HEK293T (cell line): ENCODE measurements around the gene HNRNPA0.

Experiments
- CTCF ChIA-PET: fragments of 350-600 bp; formaldehyde crosslinking; extraction: SDS; loops from one replicate; lab custom pipeline; 2021; ENCODE audit warnings: antibody characterized with exemption, inconsistent platforms; lab: Yijun Ruan, JAX
- POLR2A ChIA-PET: fragments of 350-600 bp; formaldehyde crosslinking; extraction: SDS; loops from one replicate; lab custom pipeline; 2020; ENCODE audit warnings: antibody characterized with exemption, inconsistent platforms; lab: Yijun Ruan, JAX
- DNase-seq: peaks from one replicate; pipeline ENCODE4 v3.0.0; 2012; ENCODE audit warnings: mixed read lengths; ENCODE audit errors: extremely low spot score
- ARNT ChIP-seq: fragments of 450-650 bp; IDR thresholded peaks from 2 replicates; pipeline ENCODE4 v1.6.1; 2017; ENCODE audit warnings: mild to moderate bottlenecking
- BHLHE40 ChIP-seq: fragments of 450-650 bp; IDR thresholded peaks from 2 replicates; pipeline ENCODE4 v1.6.1; 2016; ENCODE audit warnings: mild to moderate bottlenecking, moderate library complexity, borderline replicate concordance
- CTBP1 ChIP-seq: fragments of 450-650 bp; IDR thresholded peaks from 2 replicates; pipeline ENCODE4 v1.6.1; 2016; ENCODE audit warnings: borderline replicate concordance
- ELF4 ChIP-seq: fragments of 450-650 bp; IDR thresholded peaks from 2 replicates; pipeline ENCODE4 v1.6.1; 2017; ENCODE audit warnings: antibody characterized with exemption
- FOXA1 ChIP-seq: fragments of 450-650 bp; IDR thresholded peaks from 2 replicates; pipeline ENCODE4 v1.6.1; 2016; ENCODE audit warnings: mild to moderate bottlenecking
- FOXK2 ChIP-seq: fragments of 450-650 bp; IDR thresholded peaks from 2 replicates; pipeline ENCODE4 v1.6.1; 2016; ENCODE audit warnings: mild to moderate bottlenecking
- FOXM1 ChIP-seq: fragments of 450-650 bp; IDR thresholded peaks from 2 replicates; pipeline ENCODE4 v1.6.1; 2017; ENCODE audit warnings: mild to moderate bottlenecking, borderline replicate concordance
- HDGF ChIP-seq: fragments of 450-650 bp; IDR thresholded peaks from 2 replicates; pipeline ENCODE4 v1.6.1; 2017; ENCODE audit warnings: antibody characterized with exemption, borderline replicate concordance
- L3MBTL2 ChIP-seq: fragments of 450-650 bp; conservative IDR thresholded peaks from 2 replicates; pipeline ENCODE4 v1.6.1; 2016; ENCODE audit warnings: mild to moderate bottlenecking
- LEF1 ChIP-seq: fragments of 450-650 bp; IDR thresholded peaks from 2 replicates; pipeline ENCODE4 v1.6.1; 2017; ENCODE audit warnings: mild to moderate bottlenecking, borderline replicate concordance
- NFRKB ChIP-seq: fragments of 450-650 bp; IDR thresholded peaks from 2 replicates; pipeline ENCODE4 v1.6.1; 2016; ENCODE audit warnings: mild to moderate bottlenecking, moderate library complexity
- SP1 ChIP-seq: fragments of 450-650 bp; IDR thresholded peaks from 2 replicates; pipeline ENCODE4 v1.6.1; 2017
- SUZ12 ChIP-seq: fragments of 450-650 bp; IDR thresholded peaks from 2 replicates; pipeline ENCODE4 v1.6.1; 2016; ENCODE audit warnings: mild to moderate bottlenecking
- TARDBP ChIP-seq: fragments of 450-650 bp; IDR thresholded peaks from 2 replicates; pipeline ENCODE4 v1.6.1; 2016
- ZNF384 ChIP-seq: fragments of 450-650 bp; IDR thresholded peaks from 2 replicates; pipeline ENCODE4 v1.6.1; 2016
- TF ChIP-seq, protein P1 (sequence below): fragments of 450-650 bp; IDR thresholded peaks from 2 replicates; pipeline ENCODE4 v1.6.1; 2016

HNRNPA0 gene

DNA sequence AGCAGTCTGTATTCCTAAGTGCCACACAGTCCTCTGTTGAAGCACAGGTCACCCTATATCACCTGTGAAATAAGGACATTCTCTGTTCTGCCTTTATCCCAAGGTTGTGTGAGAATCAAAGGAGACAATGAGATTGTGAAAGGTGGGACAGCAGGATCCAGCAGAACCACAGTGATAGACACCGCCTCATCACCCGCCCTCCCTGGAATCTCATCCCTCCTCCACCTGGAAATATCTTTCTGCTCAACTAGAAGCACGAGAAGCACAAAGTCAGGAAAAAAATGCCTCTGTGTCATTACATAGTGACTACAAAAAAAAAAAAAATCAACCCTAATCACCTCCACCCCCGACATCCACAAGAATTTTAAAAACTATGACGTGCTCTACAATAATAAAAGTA is 50.6 kb downstream of the HNRNPA0 start:
- no peak for DNase-seq
- TF ChIP-seq BHLHE40 (no peak), ZNF384 (no peak), HDGF (no peak), L3MBTL2 (no peak), ARNT (no peak)
- POLR2A ChIA-PET: no interaction called here
- CTCF ChIA-PET: no interaction called here

DNA sequence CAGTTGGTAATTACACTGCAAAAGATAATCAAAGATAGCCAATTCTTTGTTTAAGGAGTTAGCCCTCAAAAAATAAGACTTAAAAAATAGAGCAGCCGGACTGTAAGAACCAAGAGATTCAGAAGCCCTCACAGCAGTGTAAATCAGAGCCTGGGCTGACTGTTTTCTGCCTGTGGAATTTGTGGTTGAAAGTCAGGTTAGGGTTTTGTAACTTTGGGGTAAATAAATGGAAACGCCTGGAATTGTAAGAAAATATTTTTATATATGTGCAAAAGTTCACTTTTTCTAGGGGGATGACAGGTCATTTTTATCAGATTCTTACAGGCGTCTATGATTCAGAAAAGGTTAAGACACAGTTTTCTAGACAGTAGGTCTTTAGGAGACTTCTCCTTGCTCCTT is 53.9 kb downstream of the HNRNPA0 start:
- TF ChIP-seq TARDBP: no peak
- TF ChIP-seq L3MBTL2: no peak
- no peak for TF ChIP-seq HDGF
- no peak for TF ChIP-seq FOXA1
- TF ChIP-seq BHLHE40: no peak
- TF ChIP-seq ARNT: no peak
- no peak for TF ChIP-seq FOXK2
- TF ChIP-seq ELF4: no peak
- no peak for TF ChIP-seq SUZ12
- no peak for TF ChIP-seq LEF1
- TF ChIP-seq FOXM1: no peak
- TF ChIP-seq SP1: no peak
- ChIA-PET POLR2A (no interaction called here), CTCF (interaction anchor here (1.1 kb wide), 1 partner anchor 40 kb away, joined by 3 read pairs; no protein-coding TSS in a partner anchor)
- no peak for DNase-seq

DNA sequence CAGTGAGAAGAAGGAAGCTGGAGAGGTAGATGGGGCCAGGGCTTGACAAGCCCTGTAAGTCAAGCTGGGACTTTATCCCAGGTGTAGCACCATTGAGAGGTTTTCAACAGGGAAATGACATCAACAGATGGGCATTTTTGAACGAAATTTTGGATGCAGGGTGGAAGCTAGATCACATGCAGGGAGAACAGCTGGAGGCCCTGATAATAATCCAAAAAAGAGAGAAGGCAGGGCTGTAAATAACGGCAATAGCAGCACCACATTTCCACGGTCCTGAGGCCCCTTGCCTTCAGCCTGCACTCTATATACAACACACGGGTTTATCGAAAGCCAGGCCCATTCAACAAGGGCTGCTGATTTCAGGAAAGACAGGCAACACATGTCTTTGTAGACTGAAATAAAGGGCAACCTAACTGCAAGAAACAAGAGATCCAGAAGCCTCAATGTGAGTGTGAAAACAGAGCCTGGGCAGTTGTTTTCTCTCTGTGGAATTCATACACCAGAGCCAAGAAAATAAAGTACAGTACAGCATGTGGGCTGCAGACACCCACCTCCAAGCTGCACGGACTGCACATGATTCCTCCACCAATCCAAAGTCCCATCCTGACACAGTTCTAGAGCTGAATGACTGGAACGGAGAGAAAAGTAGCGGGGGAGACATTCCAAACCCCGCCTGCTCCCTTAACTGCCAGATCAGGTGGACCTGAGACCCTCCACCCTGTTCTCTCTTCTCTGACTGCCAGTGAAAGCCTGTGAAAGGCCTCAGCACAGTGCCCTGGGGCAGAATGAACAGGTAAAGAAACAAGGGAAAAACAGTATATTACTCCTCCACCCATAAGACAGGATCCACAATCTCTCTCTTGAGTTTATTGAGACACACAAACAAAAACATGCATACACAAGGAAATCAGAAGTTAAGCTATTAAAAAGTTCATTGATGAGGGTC is 54.6 kb downstream of the HNRNPA0 start:
- ChIA-PET CTCF (interaction anchor here (1.1 to 1.2 kb wide), 2 partner anchors 39 kb away, joined by 3 read pairs; no protein-coding TSS in a partner anchor), POLR2A (no interaction called here)
- no peak for DNase-seq
- TF ChIP-seq LEF1: no peak
- no peak for TF ChIP-seq ARNT
- TF ChIP-seq SUZ12: no peak
- no peak for TF ChIP-seq FOXK2
- TF ChIP-seq, protein P1, sequence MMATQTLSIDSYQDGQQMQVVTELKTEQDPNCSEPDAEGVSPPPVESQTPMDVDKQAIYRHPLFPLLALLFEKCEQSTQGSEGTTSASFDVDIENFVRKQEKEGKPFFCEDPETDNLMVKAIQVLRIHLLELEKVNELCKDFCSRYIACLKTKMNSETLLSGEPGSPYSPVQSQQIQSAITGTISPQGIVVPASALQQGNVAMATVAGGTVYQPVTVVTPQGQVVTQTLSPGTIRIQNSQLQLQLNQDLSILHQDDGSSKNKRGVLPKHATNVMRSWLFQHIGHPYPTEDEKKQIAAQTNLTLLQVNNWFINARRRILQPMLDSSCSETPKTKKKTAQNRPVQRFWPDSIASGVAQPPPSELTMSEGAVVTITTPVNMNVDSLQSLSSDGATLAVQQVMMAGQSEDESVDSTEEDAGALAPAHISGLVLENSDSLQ: no peak
- no peak for TF ChIP-seq BHLHE40
- TF ChIP-seq NFRKB: no peak
- no peak for TF ChIP-seq L3MBTL2
- TF ChIP-seq TARDBP: no peak
- TF ChIP-seq CTBP1: no peak
- TF ChIP-seq SP1: no peak
- no peak for TF ChIP-seq FOXM1
- TF ChIP-seq HDGF: no peak
- TF ChIP-seq FOXA1: no peak
- no peak for TF ChIP-seq ELF4
- no peak for TF ChIP-seq ZNF384

DNA sequence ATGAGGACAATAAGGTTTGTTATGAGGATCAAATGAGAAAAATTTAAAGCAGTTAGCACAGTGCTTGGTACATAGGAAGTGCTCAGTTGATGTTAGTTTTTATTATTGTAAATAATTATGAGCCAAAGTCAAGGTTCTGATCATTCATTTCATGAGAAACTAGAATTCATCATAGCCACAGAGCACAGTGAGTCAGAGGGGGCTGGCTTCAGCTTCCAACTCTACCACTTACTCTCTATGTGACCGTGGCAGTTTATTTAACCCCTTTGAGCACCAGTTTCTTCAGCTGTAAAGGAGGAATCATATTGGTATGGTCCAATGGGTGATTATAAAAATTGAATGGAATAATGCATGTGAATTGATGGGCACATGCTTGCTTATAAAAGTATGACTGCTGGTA is 57.7 kb downstream of the HNRNPA0 start:
- CTCF ChIA-PET: interaction anchor here (1.0 kb wide), 1 partner anchor 37 kb away, joined by 5 read pairs; no protein-coding TSS in a partner anchor
- no peak for TF ChIP-seq SUZ12
- no peak for TF ChIP-seq CTBP1
- no peak for TF ChIP-seq L3MBTL2
- TF ChIP-seq SP1: no peak
- TF ChIP-seq LEF1: no peak
- no peak for TF ChIP-seq ELF4
- no peak for TF ChIP-seq TARDBP
- TF ChIP-seq ARNT: no peak
- TF ChIP-seq, protein P1: no peak
- no peak for DNase-seq
- POLR2A ChIA-PET: no interaction called here

DNA sequence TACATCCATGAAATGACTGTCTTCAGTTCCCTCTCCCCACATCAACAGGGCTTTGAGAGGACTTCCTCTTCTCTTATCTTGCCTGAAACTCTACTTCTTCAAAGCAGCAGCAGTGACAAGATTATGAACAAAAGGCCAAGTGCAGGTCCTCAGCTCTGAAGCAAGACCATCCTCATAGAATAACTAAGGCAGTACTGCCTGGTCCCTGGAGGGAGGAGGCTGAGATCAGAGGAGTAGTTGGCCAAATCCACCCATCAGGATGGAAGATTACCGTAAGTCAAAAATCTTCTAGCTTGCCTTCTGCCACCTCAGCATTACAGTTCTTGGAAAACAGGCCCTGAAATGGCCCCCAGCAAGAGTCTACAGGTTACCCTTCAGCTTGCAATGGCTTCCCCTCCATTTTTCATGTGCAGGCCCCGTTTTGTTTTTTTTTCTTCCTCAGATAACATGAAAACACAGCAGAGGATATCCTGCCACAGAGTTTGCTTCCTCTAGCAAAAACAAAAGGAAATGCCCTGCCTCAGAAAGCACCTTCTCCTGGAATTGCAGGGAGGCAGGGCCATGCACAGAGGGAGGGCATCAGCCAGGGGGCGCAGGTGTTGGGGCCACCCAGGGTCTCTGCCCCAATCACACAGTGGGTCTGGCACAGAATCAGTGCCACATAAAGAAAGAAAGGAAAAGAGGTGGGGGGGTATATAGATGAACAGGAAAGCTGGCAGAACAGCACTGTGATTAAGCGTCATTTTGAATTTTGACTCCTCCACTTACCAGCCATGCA is 58.3 kb downstream of the HNRNPA0 start:
- TF ChIP-seq ARNT: no peak
- TF ChIP-seq ZNF384: no peak
- TF ChIP-seq ELF4: no peak
- TF ChIP-seq FOXK2: no peak
- CTCF ChIA-PET: no interaction called here
- no peak for DNase-seq
- POLR2A ChIA-PET: no interaction called here
